MM.1S (cell line): Measurements from ENCODE around the gene PHKA2.

Experiments
- EZH2phosphoT487 ChIP-seq: fragments of 300-600 bp; sonication (generic); IDR thresholded peaks from 2 replicates; pipeline ENCODE4 v1.6.1; 2018; ENCODE audit warnings: antibody characterized with exemption, low read length
- TF ChIP-seq, protein P1 (sequence below): fragments of 300-600 bp; sonication (generic); IDR thresholded peaks from 2 replicates; pipeline ENCODE4 v1.5.1; 2016; ENCODE audit warnings: antibody characterized with exemption, low read length, mixed read lengths

DNA sequence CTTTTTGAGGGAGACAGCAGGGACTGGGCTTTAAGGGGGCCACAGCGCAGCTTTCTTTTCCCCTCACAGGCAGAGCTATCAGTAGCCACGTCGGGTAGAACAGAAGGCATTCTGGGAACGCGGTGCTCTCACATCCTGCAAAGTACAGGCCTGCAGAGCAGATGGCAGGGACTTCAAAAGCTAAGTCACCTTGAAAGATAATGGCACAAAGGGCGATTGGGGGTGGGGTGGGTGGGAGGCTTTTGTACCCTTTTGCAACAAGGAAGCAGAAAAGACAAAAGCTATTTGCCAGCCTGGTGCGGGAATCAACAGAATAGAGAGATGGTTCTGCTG is 93.9 kb downstream of the PHKA2 start:
- TF ChIP-seq, protein P1, sequence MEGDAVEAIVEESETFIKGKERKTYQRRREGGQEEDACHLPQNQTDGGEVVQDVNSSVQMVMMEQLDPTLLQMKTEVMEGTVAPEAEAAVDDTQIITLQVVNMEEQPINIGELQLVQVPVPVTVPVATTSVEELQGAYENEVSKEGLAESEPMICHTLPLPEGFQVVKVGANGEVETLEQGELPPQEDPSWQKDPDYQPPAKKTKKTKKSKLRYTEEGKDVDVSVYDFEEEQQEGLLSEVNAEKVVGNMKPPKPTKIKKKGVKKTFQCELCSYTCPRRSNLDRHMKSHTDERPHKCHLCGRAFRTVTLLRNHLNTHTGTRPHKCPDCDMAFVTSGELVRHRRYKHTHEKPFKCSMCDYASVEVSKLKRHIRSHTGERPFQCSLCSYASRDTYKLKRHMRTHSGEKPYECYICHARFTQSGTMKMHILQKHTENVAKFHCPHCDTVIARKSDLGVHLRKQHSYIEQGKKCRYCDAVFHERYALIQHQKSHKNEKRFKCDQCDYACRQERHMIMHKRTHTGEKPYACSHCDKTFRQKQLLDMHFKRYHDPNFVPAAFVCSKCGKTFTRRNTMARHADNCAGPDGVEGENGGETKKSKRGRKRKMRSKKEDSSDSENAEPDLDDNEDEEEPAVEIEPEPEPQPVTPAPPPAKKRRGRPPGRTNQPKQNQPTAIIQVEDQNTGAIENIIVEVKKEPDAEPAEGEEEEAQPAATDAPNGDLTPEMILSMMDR: no peak
- no peak for TF ChIP-seq EZH2phosphoT487
